Lung (tissue), 12 donors: ENCODE results near the gene TRIM44. TPM values are rescaled to one million over a fixed set of nuclear protein-coding genes. Genes with fewer than 3 reads are reported as not detected.

Source experiments
- ATAC-seq: fragments of 200-7000 bp; cut with Tn5 transposase; one replicate; pipeline ENCODE4 v1.9.1; 2020; ENCODE audit warnings: moderate number of reproducible peaks; ENCODE audit not compliant: insufficient read depth, low FRiP score
- DNase-seq, 3 donors: peaks; one replicate each; pipeline ENCODE4 v3.0.0-alpha.2; 2013 to 2017
- H3K27ac ChIP-seq, 2 donors: one replicate each; pipeline ENCODE4 v1.5.1; 2013; ENCODE audit warnings: mild to moderate bottlenecking in 2 of 2, moderate library complexity in 2 of 2, control low read depth in 1 of 2, inconsistent platforms in 1 of 2, low read depth in 1 of 2, low read length in 1 of 2
- H3K27me3 ChIP-seq, 3 donors: one replicate each; pipeline ENCODE4 v1.5.1; 2013; ENCODE audit warnings: low read length in 2 of 3; ENCODE audit not compliant: control insufficient read depth in 3 of 3, insufficient read depth in 3 of 3
- H3K36me3 ChIP-seq, 4 donors: one replicate each; pipeline ENCODE4 v1.5.1; 2013; ENCODE audit warnings: low read length in 4 of 4, mild to moderate bottlenecking in 1 of 4, moderate library complexity in 1 of 4; ENCODE audit not compliant: control insufficient read depth in 4 of 4, insufficient read depth in 4 of 4
- H3K4me1 ChIP-seq, 5 donors: one replicate each; pipeline ENCODE4 v1.5.1; 2013; ENCODE audit warnings: low read length in 5 of 5, mild to moderate bottlenecking in 2 of 5, moderate library complexity in 1 of 5; ENCODE audit not compliant: control insufficient read depth in 5 of 5, insufficient read depth in 5 of 5
- H3K4me3 ChIP-seq: one replicate; pipeline ENCODE4 v1.5.1; 2013; ENCODE audit warnings: mild to moderate bottlenecking, control low read depth, moderate library complexity
- H3K9ac ChIP-seq, 2 donors: one replicate each; pipeline ENCODE4 v1.5.1; 2013; ENCODE audit warnings: low read length in 2 of 2, control low read depth in 1 of 2; ENCODE audit not compliant: insufficient read depth in 1 of 2
- H3K9me3 ChIP-seq, 4 donors: one replicate each; pipeline ENCODE4 v1.5.1; 2013; ENCODE audit warnings: low read length in 3 of 4, mild to moderate bottlenecking in 1 of 4, moderate library complexity in 1 of 4; ENCODE audit not compliant: control insufficient read depth in 4 of 4, insufficient read depth in 3 of 4
- CTCF ChIP-seq: IDR thresholded peaks from 2 replicates; pipeline ENCODE4 v1.5.1; 2012; ENCODE audit warnings: mild to moderate bottlenecking; ENCODE audit errors: control extremely low read depth, extremely low read depth
- WGBS, 2 donors: extraction: QIAGEN DNeasy Blood & Tissue Kit; methylation state at CpG; one replicate each; pipeline ENCODE4 v1.1.7; 2013; 5-methylcytosine and 5-hydroxymethylcytosine counted together
- polyA plus RNA-seq, 2 donors: library from polyadenylated mRNA; stranded (reverse); fragments of 200-250 nt; gene quantifications; one replicate each; pipeline ENCODE4 v1.2.1, GENCODE V29; 2013
- total RNA-seq, 2 donors: library from RNA; depleted of rRNA in 1 of 2; stranded (reverse); fragments of >200 nt in 1 of 2; gene quantifications; one replicate each; pipeline ENCODE4 v1.2.1, GENCODE V29; 2014 to 2021
- donor health status: control.
- donor health status: control.
- donor health status: Bipolar disorder and iron deficiency.
- donor health status: healthy.
- donor health status: DM: yes; HTN: yes; CAD: no.

The TRIM44 gene
- total and polyA plus RNA-seq, 4 donors = 9.1 to 62.2 (median 22.7) TPM

DNA sequence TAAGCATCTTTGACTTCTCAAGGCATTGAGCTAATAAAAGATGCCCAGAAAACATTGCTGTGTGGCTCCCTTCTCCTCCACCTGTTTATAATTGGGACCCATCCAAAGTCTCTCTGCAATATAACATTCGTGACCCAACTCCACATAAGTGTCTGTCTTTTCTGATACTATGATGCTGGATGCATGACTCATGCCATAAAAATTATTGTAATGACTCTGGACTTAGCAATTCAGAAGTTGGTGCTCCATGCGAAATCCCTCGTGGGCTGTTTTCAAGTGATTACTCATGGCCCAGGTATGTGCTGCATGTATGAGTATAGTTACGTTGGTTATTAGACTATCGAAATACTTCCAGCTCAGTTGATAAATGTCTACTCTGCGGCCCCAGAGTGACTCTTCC lies 32.7 kb upstream of the TRIM44 start:
- Histone ChIP-seq H3K27me3 (peaks cover 0 to 3% (median 2%) of the 10 kb centered on the region in 3 donors), H3K9me3 (no peaks in the 10 kb centered on the region), H3K4me1 (no peaks in the 10 kb centered on the region), H3K27ac (no peak overlapping the region), H3K4me3 (no peak overlapping the region), H3K36me3 (no peaks in the 10 kb centered on the region), H3K9ac (no peak overlapping the region)
- TF ChIP-seq CTCF = no peak
- WGBS, 2 donors = 59 to 88% methylated on average over 6 of the region's 6 CpGs
- DNase-seq (no peak), ATAC-seq (peak; percentile 83)

GRCh38 chr11:35631891-35632290 lies 30.7 kb upstream of the TRIM44 start:
- H3K36me3 ChIP-seq = no peaks in the 10 kb centered on the region
- 73 to 76% methylated on average over 3 of the region's 3 CpGs for WGBS, 2 donors

DNA sequence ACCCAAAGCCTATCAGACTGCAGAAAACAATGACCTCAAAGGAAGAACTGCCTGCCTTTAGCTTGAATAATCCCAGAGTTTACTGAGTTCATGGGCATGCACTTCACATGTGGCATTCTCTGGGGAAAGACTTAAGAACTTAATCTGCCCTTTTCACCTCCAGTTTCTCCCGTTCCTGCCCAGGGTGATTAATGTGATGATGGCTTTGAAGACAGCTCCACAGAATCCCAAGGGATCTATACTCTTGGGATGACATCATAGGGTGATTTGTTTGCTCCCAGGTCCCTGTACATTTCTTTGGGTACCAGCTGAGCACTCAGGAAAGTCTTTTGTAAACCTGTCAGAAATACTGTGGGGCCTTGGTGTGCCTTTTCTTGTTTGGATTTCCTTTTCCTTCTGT lies 30.3 kb upstream of the TRIM44 start:
- Histone ChIP-seq H3K36me3 (no peaks in the 10 kb centered on the region), H3K9me3 (no peaks in the 10 kb centered on the region), H3K4me3 (no peak overlapping the region), H3K27me3 (peaks cover 0 to 2% (median 0%) of the 10 kb centered on the region in 3 donors), H3K9ac (no peak overlapping the region), H3K4me1 (no peaks in the 10 kb centered on the region), H3K27ac (no peak overlapping the region)
- 64 to 70% methylated on average over 1 of the region's 1 CpG for WGBS, 2 donors
- ATAC-seq = no peak
- no peak for TF ChIP-seq CTCF
- DNase-seq = no peak

More at GRCh38 chr11:35631891-35632290, 30.7 kb upstream of the TRIM44 start:
- ATAC-seq (no peak), DNase-seq (no peak)
- Histone ChIP-seq H3K27ac (no peak overlapping the region), H3K4me1 (no peaks in the 10 kb centered on the region), H3K9ac (no peak overlapping the region), H3K4me3 (no peak overlapping the region), H3K9me3 (no peaks in the 10 kb centered on the region), H3K27me3 (peaks cover 0 to 2% (median 0%) of the 10 kb centered on the region in 3 donors)
- TF ChIP-seq CTCF = no peak

- Histone ChIP-seq H3K9me3 (no peaks in the 10 kb centered on the region), H3K9ac (no peak overlapping the region), H3K4me3 (no peak overlapping the region), H3K27me3 (peaks cover 0 to 2% (median 0%) of the 10 kb centered on the region in 3 donors), H3K4me1 (no peaks in the 10 kb centered on the region), H3K36me3 (no peaks in the 10 kb centered on the region), H3K27ac (no peak overlapping the region)
- whole genome bisulfite sequencing, 2 donors = 58 to 83% methylated on average over 4 of the region's 4 CpGs
- DNase-seq = no peak
- no peak for TF ChIP-seq CTCF
- no peak for ATAC-seq
Measured at GRCh38 chr11:35633827-35634423, 28.6 kb upstream of the TRIM44 start.
